Body of pancreas (tissue), 4 donors: ENCODE results near the gene LTBR.

ENCODE experiments used
- CTCF ChIP-seq, 7 experiments: fragments of 450-650 bp in 4 of 7; fragments of 200-600 bp in 3 of 7; sonication (generic) in 3 of 7; IDR thresholded peaks; one replicate each; pipeline ENCODE4 v1.5.1; 2016 to 2019; ENCODE audit warnings: antibody characterized with exemption in 7 of 7
- POLR2A ChIP-seq, 3 donors: fragments of 450-650 bp; IDR thresholded peaks; one replicate each; pipeline ENCODE4 v1.6.1; 2016; ENCODE audit warnings: antibody characterized with exemption in 3 of 3, mild to moderate bottlenecking in 2 of 3

GRCh38 chr12:6396031-6396430 lies 12.1 kb downstream of the LTBR start:
- TF ChIP-seq CTCF (IDR thresholded peaks at IDR 0.05) (no peak), POLR2A (IDR thresholded peaks at IDR 0.05) (no peak)
